GM12892 (cell line): ENCODE measurements around the gene FAM118A.

Experiments
- POLR2A ChIP-seq: IDR thresholded peaks from 2 replicates; pipeline ENCODE4 v1.6.1; 2011; ENCODE audit warnings: low read depth, low read length, control low read depth
- POLR2AphosphoS5 ChIP-seq: IDR thresholded peaks from 2 replicates; pipeline ENCODE4 v1.6.1; 2011; ENCODE audit warnings: low read depth, low read length, control low read depth
- TAF1 ChIP-seq: IDR thresholded peaks from 2 replicates; pipeline ENCODE4 v1.6.1; 2011; ENCODE audit warnings: low read depth, mild to moderate bottlenecking, control low read depth, low read length, borderline replicate concordance

- TF ChIP-seq POLR2A (no peak), TAF1 (no peak), POLR2AphosphoS5 (no peak)
Observed at GRCh38 chr22:45376703-45377102, 67.0 kb downstream of the FAM118A start.
